ENCODE results near the gene GRIA4.

GRCh38 chr11:105825141-105825540 is 215.3 kb downstream of the GRIA4 start:
- TF ChIP-seq POLR2A (IDR thresholded peaks at IDR 0.05; ENCODE audit: low read length) (no peak), GATA1 (IDR thresholded peaks at IDR 0.05; ENCODE audit: low read depth, low read length) (no peak)

Measured in erythroblast (primary cell).